ENCODE results near the gene FNIP2. TPM values are rescaled to one million over a fixed set of nuclear protein-coding genes. Genes with fewer than 3 reads are reported as not detected.
"Not testable (repeated sequence)": the region's sequence is repeated elsewhere in the genome, so short reads cannot be mapped to it uniquely, and the experiment has no call there.

Gene FNIP2
- total RNA-seq, 1 experiment from 2014 or later = 5.9 TPM

DNA sequence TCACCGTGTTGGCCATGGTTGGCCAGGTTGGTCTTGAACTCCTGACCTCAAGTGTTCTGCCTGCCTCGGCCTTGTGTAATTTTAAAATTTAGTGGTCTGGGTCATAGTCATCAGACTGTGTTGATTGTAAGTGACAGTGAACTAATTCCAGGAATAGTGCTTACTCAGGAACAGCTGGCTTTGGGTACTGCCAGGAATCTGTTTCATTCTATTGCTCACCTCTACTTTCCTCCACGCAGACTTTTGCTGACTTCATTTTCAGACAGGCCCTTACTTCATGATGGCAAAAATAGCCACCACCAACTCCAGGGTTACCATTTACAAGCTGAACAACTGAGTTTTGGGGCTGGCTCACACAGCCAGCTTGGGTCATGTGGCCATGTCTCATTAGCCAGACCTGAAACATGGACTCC, 54.6 kb downstream of the FNIP2 start:
- DNase-seq = no peak
- Histone ChIP-seq H3K4me3 (ENCODE audit: insufficient read depth, low read depth, low read length) (no peak overlapping the region), H3K27me3 (ENCODE audit: control insufficient read depth, insufficient read depth, low read length) (no peaks in the 10 kb centered on the region), H3K36me3 (replicated peaks; ENCODE audit: control insufficient read depth, insufficient read depth, low read length) (no peaks in the 10 kb centered on the region)

DNA sequence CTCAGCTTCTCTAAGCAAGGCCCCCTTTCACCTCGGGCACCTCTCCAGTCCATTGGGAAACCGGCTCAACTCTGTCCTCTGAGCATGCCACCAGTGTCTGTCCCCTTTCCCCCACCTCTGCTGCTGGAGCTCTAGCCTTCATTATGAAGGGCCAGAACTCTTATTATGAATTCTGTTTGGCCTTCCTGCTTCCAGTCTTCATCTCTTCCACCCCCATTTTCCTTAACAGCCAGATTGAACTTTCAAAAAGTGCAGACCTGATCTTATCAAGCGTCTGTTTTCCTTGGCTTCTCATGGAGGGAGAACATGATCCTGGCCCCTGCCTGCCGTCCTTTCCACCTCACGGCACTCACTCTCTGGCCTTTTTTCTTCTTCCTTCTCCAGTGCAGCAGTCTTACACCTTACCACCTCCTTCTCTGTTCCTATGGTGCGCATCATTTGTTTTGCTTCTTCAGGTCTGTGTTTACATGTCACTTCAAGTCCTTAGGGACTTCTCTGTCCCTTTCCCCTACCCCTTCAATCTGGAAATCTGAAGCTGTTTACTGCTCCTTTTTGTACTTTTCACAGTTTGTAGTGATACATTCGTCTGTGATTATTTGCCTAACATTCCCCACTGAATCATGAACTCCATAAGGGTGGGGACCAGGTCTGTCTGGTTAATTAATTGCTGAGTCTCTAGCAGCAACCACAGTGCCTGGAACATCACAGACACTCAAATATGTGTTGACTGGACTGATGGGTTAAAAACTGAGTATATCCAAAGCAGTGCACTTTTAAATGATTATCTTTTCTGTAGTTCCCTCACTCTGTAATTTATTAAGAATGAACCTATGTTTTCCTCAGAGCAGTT, 55.8 kb downstream of the FNIP2 start:
- no peaks in the 10 kb centered on the region for H3K27me3 ChIP-seq (ENCODE audit: control insufficient read depth, insufficient read depth, low read length)
- DNase-seq = no peak
- no peak overlapping the region for H3K4me3 ChIP-seq (ENCODE audit: insufficient read depth, low read depth, low read length)
- H3K36me3 ChIP-seq (replicated peaks; ENCODE audit: control insufficient read depth, insufficient read depth, low read length) = no peaks in the 10 kb centered on the region

DNA sequence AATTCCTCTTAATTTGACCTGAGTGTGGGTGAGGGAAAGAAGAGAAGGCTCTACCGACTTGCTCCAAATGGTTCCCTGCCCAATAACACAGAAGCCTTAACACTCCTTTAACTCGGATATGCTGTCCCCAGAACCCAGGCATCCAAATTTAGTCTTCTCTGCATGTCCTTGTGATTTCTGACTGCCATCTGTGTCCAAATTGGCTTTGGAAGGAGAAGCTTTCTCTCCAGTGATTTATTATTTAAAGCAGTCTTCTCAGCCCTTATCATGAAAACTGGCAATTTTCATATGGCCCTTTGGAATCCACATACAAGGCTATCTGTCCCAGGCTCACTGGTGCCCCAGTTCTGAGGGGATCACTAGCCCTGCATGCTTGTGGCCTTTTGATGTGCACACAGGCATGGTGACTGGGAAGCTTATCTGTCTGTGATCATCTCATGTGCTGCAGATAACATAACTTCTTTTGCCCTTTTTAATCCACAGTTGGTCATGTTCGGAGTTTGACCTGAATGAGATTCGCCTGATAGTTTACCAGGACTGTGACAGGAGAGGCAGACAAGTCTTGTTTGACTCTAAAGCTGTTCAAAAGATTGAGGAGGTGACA, 56.7 kb downstream of the FNIP2 start:
- H3K27me3 ChIP-seq (ENCODE audit: control insufficient read depth, insufficient read depth, low read length) = no peaks in the 10 kb centered on the region
- no peaks in the 10 kb centered on the region for H3K36me3 ChIP-seq (replicated peaks; ENCODE audit: control insufficient read depth, insufficient read depth, low read length)
- DNase-seq = no peak
- no peak overlapping the region for H3K4me3 ChIP-seq (ENCODE audit: insufficient read depth, low read depth, low read length)

DNA sequence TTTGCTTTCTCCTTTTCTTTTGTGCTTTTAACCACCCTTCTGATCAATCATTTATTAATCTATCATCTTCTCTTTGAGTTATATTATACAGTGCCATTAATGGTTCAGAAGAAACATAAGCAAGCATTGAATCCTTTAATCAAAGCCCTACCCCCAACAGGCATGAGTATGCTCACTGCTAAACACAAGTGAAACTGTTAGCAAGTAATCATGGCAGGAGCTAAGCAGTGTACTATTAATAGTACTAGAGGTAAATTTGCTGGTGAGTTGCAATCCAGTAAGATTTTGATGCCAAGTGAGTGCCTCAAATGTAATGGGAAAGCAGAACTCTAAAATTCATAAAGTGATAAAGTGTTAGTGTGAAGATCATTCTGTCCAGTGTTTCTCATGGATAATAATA, 57.2 kb downstream of the FNIP2 start:
- H3K4me3 ChIP-seq (ENCODE audit: insufficient read depth, low read depth, low read length) = no peak overlapping the region
- no peak for DNase-seq
- no peaks in the 10 kb centered on the region for H3K27me3 ChIP-seq (ENCODE audit: control insufficient read depth, insufficient read depth, low read length)
- H3K36me3 ChIP-seq (replicated peaks; ENCODE audit: control insufficient read depth, insufficient read depth, low read length) = no peaks in the 10 kb centered on the region

DNA sequence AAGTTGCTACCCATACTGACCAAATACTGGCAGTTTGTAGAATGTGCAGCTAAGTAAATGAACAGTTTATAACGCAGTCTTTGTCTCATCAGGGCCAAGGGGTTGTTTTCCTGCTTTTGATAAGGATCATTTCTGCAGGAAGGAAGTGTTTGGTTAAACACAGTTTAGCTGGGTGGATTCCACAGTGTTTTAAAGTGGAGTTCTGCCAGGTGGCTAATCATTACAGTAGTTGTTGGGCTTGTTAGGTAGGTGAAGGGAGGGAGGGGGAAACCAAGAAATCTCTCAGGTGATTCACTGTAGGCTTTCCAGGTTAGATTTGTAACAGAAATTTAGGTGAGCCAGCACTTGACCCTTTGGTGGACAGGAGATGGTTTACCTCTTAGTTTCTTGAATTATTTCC, 58.1 kb downstream of the FNIP2 start:
- no peak for DNase-seq
- H3K4me3 ChIP-seq (ENCODE audit: insufficient read depth, low read depth, low read length) = no peak overlapping the region
- H3K27me3 ChIP-seq (ENCODE audit: control insufficient read depth, insufficient read depth, low read length) = no peaks in the 10 kb centered on the region
- no peaks in the 10 kb centered on the region for H3K36me3 ChIP-seq (replicated peaks; ENCODE audit: control insufficient read depth, insufficient read depth, low read length)

GRCh38 chr4:158827543-158827981, 58.7 kb downstream of the FNIP2 start:
- no peak overlapping the region for H3K4me3 ChIP-seq (ENCODE audit: insufficient read depth, low read depth, low read length)
- no peaks in the 10 kb centered on the region for H3K36me3 ChIP-seq (replicated peaks; ENCODE audit: control insufficient read depth, insufficient read depth, low read length)
- H3K27me3 ChIP-seq (ENCODE audit: control insufficient read depth, insufficient read depth, low read length) = no peaks in the 10 kb centered on the region
- DNase-seq = no peak

- not testable (repeated sequence) for H3K27me3 ChIP-seq (ENCODE audit: control insufficient read depth, insufficient read depth, low read length); H3K36me3 ChIP-seq (replicated peaks; ENCODE audit: control insufficient read depth, insufficient read depth, low read length); H3K4me3 ChIP-seq (ENCODE audit: insufficient read depth, low read depth, low read length); DNase-seq
Observed at GRCh38 chr4:158828151-158828550, 59.3 kb downstream of the FNIP2 start.

GRCh38 chr4:158829254-158829653, 60.4 kb downstream of the FNIP2 start:
- Histone ChIP-seq H3K36me3 (replicated peaks; ENCODE audit: control insufficient read depth, insufficient read depth, low read length) (no peaks in the 10 kb centered on the region), H3K4me3 (ENCODE audit: insufficient read depth, low read depth, low read length) (no peak overlapping the region), H3K27me3 (ENCODE audit: control insufficient read depth, insufficient read depth, low read length) (no peaks in the 10 kb centered on the region)
- DNase-seq = no peak

GRCh38 chr4:158833602-158834001, 64.8 kb downstream of the FNIP2 start:
- no peak for DNase-seq
- H3K4me3 ChIP-seq (ENCODE audit: insufficient read depth, low read depth, low read length) = no peak overlapping the region
- no peaks in the 10 kb centered on the region for H3K36me3 ChIP-seq (replicated peaks; ENCODE audit: control insufficient read depth, insufficient read depth, low read length)
- H3K27me3 ChIP-seq (ENCODE audit: control insufficient read depth, insufficient read depth, low read length) = no peaks in the 10 kb centered on the region

- no peaks in the 10 kb centered on the region for H3K36me3 ChIP-seq (replicated peaks; ENCODE audit: control insufficient read depth, insufficient read depth, low read length)
- no peak for DNase-seq
- H3K27me3 ChIP-seq (ENCODE audit: control insufficient read depth, insufficient read depth, low read length) = no peaks in the 10 kb centered on the region
- H3K4me3 ChIP-seq (ENCODE audit: insufficient read depth, low read depth, low read length) = no peak overlapping the region
Observed at GRCh38 chr4:158835226-158836001, 66.6 kb downstream of the FNIP2 start.

- H3K36me3 ChIP-seq (replicated peaks; ENCODE audit: control insufficient read depth, insufficient read depth, low read length) = no peaks in the 10 kb centered on the region
- no peaks in the 10 kb centered on the region for H3K27me3 ChIP-seq (ENCODE audit: control insufficient read depth, insufficient read depth, low read length)
- DNase-seq = no peak
- H3K4me3 ChIP-seq (ENCODE audit: insufficient read depth, low read depth, low read length) = no peak overlapping the region
Observed at GRCh38 chr4:158836002-158836369, 67.2 kb downstream of the FNIP2 start.

DNA sequence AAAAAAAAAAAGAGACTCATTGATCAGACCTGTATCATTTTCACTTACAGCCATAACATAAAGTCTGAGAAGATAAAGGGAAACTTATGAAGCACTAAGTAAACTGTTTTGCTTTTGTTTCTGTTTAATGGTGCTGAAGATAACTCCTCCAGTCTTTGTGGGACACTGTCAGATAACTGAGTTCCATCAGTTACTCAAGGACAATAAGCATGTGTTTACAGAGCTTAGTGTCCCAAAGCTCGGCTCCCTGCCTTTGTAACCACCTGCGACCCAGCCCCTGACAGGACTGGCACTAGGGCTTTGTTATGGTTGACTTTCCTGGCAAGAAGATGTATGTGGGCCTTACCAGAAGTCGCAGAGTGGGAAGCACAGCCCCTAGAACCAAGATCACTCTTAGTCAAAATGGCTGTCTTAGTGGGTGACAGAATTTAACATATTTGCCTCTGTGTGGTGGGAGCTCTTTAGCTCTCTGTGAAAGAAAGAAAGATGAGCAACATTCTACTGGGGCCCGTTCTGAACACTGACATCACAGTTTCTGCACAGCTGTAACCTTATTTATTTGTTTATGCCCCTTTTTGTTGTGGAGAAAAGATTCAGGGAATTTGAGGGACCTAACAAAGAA, 68.1 kb downstream of the FNIP2 start:
- Histone ChIP-seq H3K4me3 (ENCODE audit: insufficient read depth, low read depth, low read length) (no peak overlapping the region), H3K36me3 (replicated peaks; ENCODE audit: control insufficient read depth, insufficient read depth, low read length) (no peaks in the 10 kb centered on the region), H3K27me3 (ENCODE audit: control insufficient read depth, insufficient read depth, low read length) (no peaks in the 10 kb centered on the region)
- DNase-seq = no peak

- H3K4me3 ChIP-seq (ENCODE audit: insufficient read depth, low read depth, low read length) = no peak overlapping the region
- H3K27me3 ChIP-seq (ENCODE audit: control insufficient read depth, insufficient read depth, low read length) = no peaks in the 10 kb centered on the region
- DNase-seq = no peak
- no peaks in the 10 kb centered on the region for H3K36me3 ChIP-seq (replicated peaks; ENCODE audit: control insufficient read depth, insufficient read depth, low read length)
Observed at GRCh38 chr4:158837527-158838141, 68.8 kb downstream of the FNIP2 start.

- no peaks in the 10 kb centered on the region for H3K27me3 ChIP-seq (ENCODE audit: control insufficient read depth, insufficient read depth, low read length)
- no peak for DNase-seq
- H3K4me3 ChIP-seq (ENCODE audit: insufficient read depth, low read depth, low read length) = no peak overlapping the region
- no peaks in the 10 kb centered on the region for H3K36me3 ChIP-seq (replicated peaks; ENCODE audit: control insufficient read depth, insufficient read depth, low read length)
Observed at GRCh38 chr4:158840131-158840530, 71.3 kb downstream of the FNIP2 start.

Measured in H7 (cell line).